ENCODE data around the gene WWOX. TPM values are rescaled to one million over a fixed set of nuclear protein-coding genes. Genes with fewer than 3 reads are reported as not detected.

WWOX gene
- total RNA-seq, 2 donors from 2014 or later: 30.0 to 35.4 TPM

DNA sequence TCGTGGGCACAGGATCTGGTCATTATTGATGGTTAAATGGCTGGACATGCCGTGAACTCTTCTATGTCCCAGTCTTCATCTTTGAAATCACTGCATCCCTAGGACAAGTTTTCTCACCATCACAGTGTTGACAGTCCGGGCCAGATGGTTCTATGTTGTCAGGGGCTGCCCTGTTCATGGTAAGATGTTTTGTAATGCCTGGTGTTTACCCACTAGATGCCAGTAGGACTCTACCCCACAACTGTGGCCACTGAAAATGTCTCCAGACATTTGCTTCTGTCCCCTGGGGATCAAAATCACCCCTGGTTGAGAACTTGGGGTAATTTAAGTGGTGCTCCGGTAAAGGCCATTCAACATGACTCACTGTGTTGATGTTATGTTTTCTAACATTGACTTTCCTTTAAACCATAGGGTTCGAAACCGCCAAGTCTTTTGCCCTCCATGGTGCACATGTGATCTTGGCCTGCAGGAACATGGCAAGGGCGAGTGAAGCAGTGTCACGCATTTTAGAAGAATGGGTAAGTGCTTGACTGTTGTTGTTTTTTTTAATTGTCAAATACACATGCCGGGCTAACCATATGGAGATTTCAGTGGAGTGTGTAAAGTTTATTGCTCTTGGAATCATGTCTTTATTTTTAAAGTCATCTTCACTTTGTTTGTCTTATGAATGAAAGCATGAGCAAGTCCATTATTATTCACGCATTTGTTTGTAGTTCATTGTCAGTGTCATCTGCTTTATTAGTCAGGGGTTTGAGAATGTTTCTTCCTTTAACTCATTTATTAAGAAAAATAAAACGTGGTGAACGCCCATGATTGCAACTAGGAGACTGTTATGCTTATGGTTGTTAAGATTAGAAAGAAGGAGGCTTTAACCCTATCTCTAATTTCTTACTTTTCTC lies 64.6 kb downstream of the WWOX start:
- Histone ChIP-seq H3K9ac (ENCODE audit: extremely low read depth, low read length, poor library complexity, severe bottlenecking) (no peak overlapping the region), H3K27me3 (ENCODE audit: control insufficient read depth, insufficient read depth, low read length, poor library complexity, severe bottlenecking) (no peaks in the 10 kb centered on the region), H3K4me1 (ENCODE audit: control insufficient read depth, insufficient read depth, low read length) (no peaks in the 10 kb centered on the region), H3K9me3 (ENCODE audit: control insufficient read depth, low read length) (peaks cover 13% of the 10 kb centered on the region), H3K4me3 (ENCODE audit: low read length) (no peak overlapping the region), H3K36me3 (ENCODE audit: control insufficient read depth, insufficient read depth, low read length) (no peaks in the 10 kb centered on the region), H3K27ac (ENCODE audit: low read depth, low read length) (no peak overlapping the region)
- Mint-ChIP-seq H3K36me3 (ENCODE audit: low read depth) (peaks cover 8% of the 10 kb centered on the region), H3K27me3 (ENCODE audit: insufficient read depth) (no peaks in the 10 kb centered on the region), H3K4me3 (no peak overlapping the region), H3K4me1 (peaks cover 6% of the 10 kb centered on the region), H3K9me3 (peaks cover 19% of the 10 kb centered on the region), H3K27ac (no peak overlapping the region)
- TF ChIP-seq CTCF (conservative IDR thresholded peaks at IDR 0.05): no peak
- no peak for DNase-seq
- 96 to 97% methylated on average over 8 to 12 of the region's 12 CpGs for WGBS, 2 experiments (ENCODE audit: insufficient coverage in 1 of 2, insufficient read length in 1 of 2)

- Mint-ChIP-seq H3K36me3 (ENCODE audit: low read depth) (peaks cover 3% of the 10 kb centered on the region), H3K4me3 (no peak overlapping the region), H3K27me3 (ENCODE audit: insufficient read depth) (no peaks in the 10 kb centered on the region), H3K9me3 (no peaks in the 10 kb centered on the region), H3K27ac (no peak overlapping the region), H3K4me1 (peaks cover 2% of the 10 kb centered on the region)
- H3K4me3 ChIP-seq (ENCODE audit: low read length): no peak overlapping the region
- no peak for DNase-seq
- no peak overlapping the region for H3K27ac ChIP-seq (ENCODE audit: low read depth, low read length)
- H3K4me1 ChIP-seq (ENCODE audit: control insufficient read depth, insufficient read depth, low read length): no peaks in the 10 kb centered on the region
- TF ChIP-seq CTCF (conservative IDR thresholded peaks at IDR 0.05): no peak
- H3K36me3 ChIP-seq (ENCODE audit: control insufficient read depth, insufficient read depth, low read length): no peaks in the 10 kb centered on the region
- H3K9me3 ChIP-seq (ENCODE audit: control insufficient read depth, low read length): no peaks in the 10 kb centered on the region
- WGBS, 2 experiments (ENCODE audit: insufficient coverage in 1 of 2, insufficient read length in 1 of 2): 92 to 96% methylated on average over 2 of the region's 2 CpGs
- H3K27me3 ChIP-seq (ENCODE audit: control insufficient read depth, insufficient read depth, low read length, poor library complexity, severe bottlenecking): no peaks in the 10 kb centered on the region
- H3K9ac ChIP-seq (ENCODE audit: extremely low read depth, low read length, poor library complexity, severe bottlenecking): no peak overlapping the region
These were observed 71.1 kb downstream of the WWOX start for GRCh38 chr16:78170494-78170933.

- Mint-ChIP-seq H3K9me3 (no peaks in the 10 kb centered on the region), H3K4me3 (no peak overlapping the region), H3K4me1 (peaks cover 13% of the 10 kb centered on the region), H3K36me3 (ENCODE audit: low read depth) (no peaks in the 10 kb centered on the region), H3K27me3 (ENCODE audit: insufficient read depth) (no peaks in the 10 kb centered on the region), H3K27ac (no peak overlapping the region)
- Histone ChIP-seq H3K9me3 (ENCODE audit: control insufficient read depth, low read length) (no peaks in the 10 kb centered on the region), H3K27me3 (ENCODE audit: control insufficient read depth, insufficient read depth, low read length, poor library complexity, severe bottlenecking) (no peaks in the 10 kb centered on the region), H3K36me3 (ENCODE audit: control insufficient read depth, insufficient read depth, low read length) (no peaks in the 10 kb centered on the region), H3K9ac (ENCODE audit: extremely low read depth, low read length, poor library complexity, severe bottlenecking) (no peak overlapping the region), H3K4me3 (ENCODE audit: low read length) (no peak overlapping the region), H3K4me1 (ENCODE audit: control insufficient read depth, insufficient read depth, low read length) (no peaks in the 10 kb centered on the region), H3K27ac (ENCODE audit: low read depth, low read length) (no peak overlapping the region)
- no peak for DNase-seq
- TF ChIP-seq CTCF (conservative IDR thresholded peaks at IDR 0.05): no peak
- 43 to 87% methylated on average over 1 to 3 of the region's 3 CpGs for WGBS, 2 experiments (ENCODE audit: insufficient coverage in 1 of 2, insufficient read length in 1 of 2)
These were observed 75.8 kb downstream of the WWOX start for GRCh38 chr16:78175287-78175686.

Data from endodermal cell (in vitro differentiated cells).